HCT116 (cell line): Measurements from ENCODE around the gene LILRB3. TPM values are rescaled to one million over a fixed set of nuclear protein-coding genes. Genes with fewer than 3 reads are reported as not detected.
A peak's percentile ranks its signal among the peaks of the same experiment; 100 is the strongest.

Source experiments
- ATF3 ChIP-seq: IDR thresholded peaks from 2 replicates; pipeline ENCODE4 v1.6.1; 2012
- CBX3 ChIP-seq: IDR thresholded peaks from 2 replicates; pipeline ENCODE4 v1.6.1; 2012; ENCODE audit warnings: low read depth
- CEBPB ChIP-seq: IDR thresholded peaks from 2 replicates; pipeline ENCODE4 v1.6.1; 2012; ENCODE audit warnings: low read depth
- CTCF ChIP-seq, 3 experiments: fragments of 200-600 bp in 1 of 3; sonication (generic) in 1 of 3; IDR thresholded peaks in 2 of 3; conservative IDR thresholded peaks in 1 of 3; 2 replicates each; pipeline ENCODE4 v1.5.1; 2012 to 2017; ENCODE audit warnings: low read depth in 2 of 3, low read length in 2 of 3, antibody characterized with exemption in 1 of 3, borderline replicate concordance in 1 of 3, control low read depth in 1 of 3, mild to moderate bottlenecking in 1 of 3, mixed read lengths in 1 of 3, mixed run types in 1 of 3, moderate library complexity in 1 of 3; ENCODE audit not compliant: insufficient read depth in 1 of 3
- EGR1 ChIP-seq: IDR thresholded peaks from 2 replicates; pipeline ENCODE4 v1.6.1; 2012; ENCODE audit warnings: low read depth
- ELF1 ChIP-seq: IDR thresholded peaks from 2 replicates; pipeline ENCODE4 v1.6.1; 2012; ENCODE audit warnings: low read depth, borderline replicate concordance
- EZH2 ChIP-seq: fragments of 200-600 bp; sonication (generic); IDR thresholded peaks from 2 replicates; pipeline ENCODE4 v1.6.1; 2017; ENCODE audit warnings: antibody characterized with exemption, mixed run types
- EZH2phosphoT487 ChIP-seq: fragments of 200-600 bp; IDR thresholded peaks from 2 replicates; pipeline ENCODE4 v1.6.1; 2018; ENCODE audit warnings: antibody characterized with exemption, borderline replicate concordance
- JUND ChIP-seq: IDR thresholded peaks from 2 replicates; pipeline ENCODE4 v1.6.1; 2012
- POLR2A ChIP-seq: IDR thresholded peaks from 2 replicates; pipeline ENCODE4 v1.7.0; 2011; ENCODE audit warnings: borderline replicate concordance; ENCODE audit not compliant: insufficient read depth, insufficient read length; ENCODE audit errors: extremely low read depth
- POLR2AphosphoS5 ChIP-seq: IDR thresholded peaks from 2 replicates; pipeline ENCODE4 v1.6.1; 2011; ENCODE audit warnings: mild to moderate bottlenecking, low read depth, low read length, moderate library complexity
- RAD21 ChIP-seq: IDR thresholded peaks from 2 replicates; pipeline ENCODE4 v1.6.1; 2012; ENCODE audit warnings: low read depth, mild to moderate bottlenecking
- SP1 ChIP-seq: IDR thresholded peaks from 2 replicates; pipeline ENCODE4 v1.6.1; 2012; ENCODE audit warnings: low read depth
- SRF ChIP-seq: IDR thresholded peaks from 2 replicates; pipeline ENCODE4 v1.6.1; 2012; ENCODE audit warnings: low read depth
- TCF7L2 ChIP-seq: IDR thresholded peaks from 2 replicates; pipeline ENCODE4 v1.7.0; 2011; ENCODE audit warnings: borderline replicate concordance, inconsistent platforms; ENCODE audit not compliant: insufficient read depth, insufficient read length; ENCODE audit errors: extremely low read depth
- YY1 ChIP-seq: IDR thresholded peaks from 2 replicates; pipeline ENCODE4 v1.6.1; 2011; ENCODE audit warnings: low read length, low read depth, moderate library complexity, mild to moderate bottlenecking; ENCODE audit not compliant: insufficient replicate concordance; ENCODE audit errors: extremely low read depth
- ZFX ChIP-seq: fragments of 450-650 bp; IDR thresholded peaks from 2 replicates; pipeline ENCODE4 v1.6.1; 2017
- total RNA-seq: library from RNA; stranded (reverse); gene quantifications from one replicate; pipeline ENCODE4 v1.2.1, GENCODE V29; 2021; ENCODE audit not compliant: unreplicated experiment

The LILRB3 gene
- total RNA-seq, 1 experiment from 2014 or later = 0.12 TPM

GRCh38 chr19:54172471-54173358, 50.1 kb downstream of the LILRB3 start, which contains the start of gene TMC4 (continued):
- TF ChIP-seq POLR2AphosphoS5 (peak; percentile 63), TCF7L2 (no peak), POLR2A (no peak), SRF (no peak), ATF3 (no peak), ELF1 (no peak), YY1 (no peak), ZFX (peak; percentile 50; the same call in 1 of the 2 replicates), JUND (no peak), RAD21 (no peak), EZH2phosphoT487 (no peak), CBX3 (no peak), SP1 (no peak), CTCF (IDR thresholded peaks at IDR 0.05 in 2 of 3, conservative IDR thresholded peaks at IDR 0.05 in 1 of 3; ENCODE audit: borderline replicate concordance in 1 of 3, insufficient read depth in 1 of 3, low read depth in 2 of 3, low read length in 2 of 3) (peak; percentile 15 to 65 (median 57); a peak in 4 of 6 replicates), EZH2 (no peak), EGR1 (no peak), CEBPB (no peak)
